ENCODE measurements around the gene LRRC19.

DNA sequence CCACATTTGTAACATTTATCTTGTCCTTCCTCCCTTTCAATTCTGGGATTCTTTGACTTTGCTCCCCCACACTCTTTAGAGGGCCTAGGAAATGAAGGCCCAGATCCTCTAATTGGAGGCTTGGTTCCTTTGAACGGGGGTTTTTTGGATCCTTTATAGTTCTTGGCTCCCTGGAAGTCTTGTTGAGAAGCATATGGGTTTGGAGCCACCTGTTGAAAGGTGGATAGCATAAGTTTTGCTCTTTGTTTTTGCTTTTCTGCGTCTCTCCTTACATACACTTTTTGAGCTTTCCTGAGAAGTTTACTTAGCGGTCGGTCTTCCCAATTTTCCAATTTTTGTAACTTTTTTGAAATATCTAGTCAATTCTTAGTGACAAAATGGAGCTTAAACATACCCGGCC lies 31.5 kb downstream of the LRRC19 start:
- TF ChIP-seq, protein P1, sequence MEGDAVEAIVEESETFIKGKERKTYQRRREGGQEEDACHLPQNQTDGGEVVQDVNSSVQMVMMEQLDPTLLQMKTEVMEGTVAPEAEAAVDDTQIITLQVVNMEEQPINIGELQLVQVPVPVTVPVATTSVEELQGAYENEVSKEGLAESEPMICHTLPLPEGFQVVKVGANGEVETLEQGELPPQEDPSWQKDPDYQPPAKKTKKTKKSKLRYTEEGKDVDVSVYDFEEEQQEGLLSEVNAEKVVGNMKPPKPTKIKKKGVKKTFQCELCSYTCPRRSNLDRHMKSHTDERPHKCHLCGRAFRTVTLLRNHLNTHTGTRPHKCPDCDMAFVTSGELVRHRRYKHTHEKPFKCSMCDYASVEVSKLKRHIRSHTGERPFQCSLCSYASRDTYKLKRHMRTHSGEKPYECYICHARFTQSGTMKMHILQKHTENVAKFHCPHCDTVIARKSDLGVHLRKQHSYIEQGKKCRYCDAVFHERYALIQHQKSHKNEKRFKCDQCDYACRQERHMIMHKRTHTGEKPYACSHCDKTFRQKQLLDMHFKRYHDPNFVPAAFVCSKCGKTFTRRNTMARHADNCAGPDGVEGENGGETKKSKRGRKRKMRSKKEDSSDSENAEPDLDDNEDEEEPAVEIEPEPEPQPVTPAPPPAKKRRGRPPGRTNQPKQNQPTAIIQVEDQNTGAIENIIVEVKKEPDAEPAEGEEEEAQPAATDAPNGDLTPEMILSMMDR (IDR thresholded peaks at IDR 0.05 in 2 of 3, conservative IDR thresholded peaks at IDR 0.05 in 1 of 3; ENCODE audit: borderline replicate concordance in 1 of 3, insufficient read depth in 1 of 3, low read depth in 2 of 3, low read length in 2 of 3), result no peak
- TF ChIP-seq EZH2 (IDR thresholded peaks at IDR 0.05), result no peak
- no peak for TF ChIP-seq CEBPB (IDR thresholded peaks at IDR 0.05; ENCODE audit: low read depth)
- no peak for TF ChIP-seq POLR2A (IDR thresholded peaks at IDR 0.05; ENCODE audit: borderline replicate concordance, extremely low read depth, insufficient read depth, insufficient read length)
- TF ChIP-seq, protein P2, sequence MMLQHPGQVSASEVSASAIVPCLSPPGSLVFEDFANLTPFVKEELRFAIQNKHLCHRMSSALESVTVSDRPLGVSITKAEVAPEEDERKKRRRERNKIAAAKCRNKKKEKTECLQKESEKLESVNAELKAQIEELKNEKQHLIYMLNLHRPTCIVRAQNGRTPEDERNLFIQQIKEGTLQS (IDR thresholded peaks at IDR 0.05), result no peak
- TF ChIP-seq JUND (IDR thresholded peaks at IDR 0.05), result no peak
- TF ChIP-seq TCF7L2 (IDR thresholded peaks at IDR 0.05; ENCODE audit: borderline replicate concordance, extremely low read depth, insufficient read depth, insufficient read length), result no peak
- TF ChIP-seq YY1 (IDR thresholded peaks at IDR 0.05; ENCODE audit: extremely low read depth, insufficient replicate concordance, low read depth, low read length), result no peak

Measured in HCT116 (cell line).